HepG2 (cell line): ENCODE measurements around the gene SPRED2. TPM values are rescaled to one million over a fixed set of nuclear protein-coding genes. Genes with fewer than 3 reads are reported as not detected.
A peak's percentile ranks its signal among the peaks of the same experiment; 100 is the strongest.

Experiments
- AGO2 ChIP-seq: fragments of 200-400 bp; formaldehyde crosslinking; optimal IDR thresholded peaks from 2 replicates; pipeline ENCODE3; 2017; ENCODE audit warnings: mild to moderate bottlenecking, low read depth, low read length, moderate library complexity
- CBX1 ChIP-seq: IDR thresholded peaks from one replicate; pipeline ENCODE4 v1.6.1; 2016; ENCODE audit warnings: antibody characterized with exemption, low read depth
- EEA1 ChIP-seq: sonication (generic); formaldehyde crosslinking; IDR thresholded peaks from 2 replicates; pipeline ENCODE4 v1.5.1; 2020; ENCODE audit warnings: mild to moderate bottlenecking, missing genetic modification reagents, borderline replicate concordance
- HCFC1 ChIP-seq: fragments of 150-350 bp; IDR thresholded peaks from 2 replicates; pipeline ENCODE4 v1.6.1; 2014; ENCODE audit warnings: low read depth, low read length
- ZNF546 ChIP-seq: sonication (generic); formaldehyde crosslinking; conservative IDR thresholded peaks from 2 replicates; pipeline ENCODE4 v1.8.1; 2023; ENCODE audit warnings: mild to moderate bottlenecking, missing genetic modification reagents
- ZNF7 ChIP-seq: IDR thresholded peaks from 2 replicates; pipeline ENCODE4 v1.6.1; 2016; ENCODE audit warnings: missing biosample characterization, missing genetic modification reagents
- ZNF792 ChIP-seq: IDR thresholded peaks from 2 replicates; pipeline ENCODE4 v1.6.1; 2016
- polyA plus RNA-seq, 8 experiments: library from polyadenylated mRNA; depleted of rRNA in 3 of 8; stranded (reverse) in 7 of 8; unstranded in 1 of 8; fragments of >200 nt; fragmentation: Illumina TruSeq in 4 of 8; extraction: Trizol in 4 of 8; gene quantifications; 2 replicates each; pipeline versions ENCODE4 v1.2.1 to v1.2.3, GENCODE V29; 2011 to 2016; ENCODE audit warnings: low read depth in 4 of 8, missing spikeins in 1 of 8, mixed read lengths in 1 of 8; ENCODE audit not compliant: insufficient read depth in 1 of 8
- total RNA-seq, 5 experiments: library from RNA; depleted of rRNA; stranded (reverse); fragments of >200 nt; fragmentation: Illumina TruSeq; extraction: Trizol; gene quantifications; 2 replicates each; pipeline ENCODE4 v1.2.3, GENCODE V29; 2016; ENCODE audit warnings: low read depth in 1 of 5
- TF ChIP-seq, protein P1 (sequence below): sonication (generic); formaldehyde crosslinking; IDR thresholded peaks from 2 replicates; pipeline ENCODE4 v1.5.0; 2020; ENCODE audit warnings: missing genetic modification reagents
- TF ChIP-seq, protein P2 (sequence below): sonication (generic); formaldehyde crosslinking; IDR thresholded peaks from one replicate; pipeline ENCODE4 v1.5.1; 2020; ENCODE audit warnings: mild to moderate bottlenecking, missing genetic modification reagents; ENCODE audit errors: not compliant biosample characterization

The SPRED2 gene
- total and polyA plus RNA-seq, 2 of the 13 experiments (the other 11 are each of a cell fraction or from before 2014, with no cell fraction given) = 13.0 to 37.0 TPM

DNA sequence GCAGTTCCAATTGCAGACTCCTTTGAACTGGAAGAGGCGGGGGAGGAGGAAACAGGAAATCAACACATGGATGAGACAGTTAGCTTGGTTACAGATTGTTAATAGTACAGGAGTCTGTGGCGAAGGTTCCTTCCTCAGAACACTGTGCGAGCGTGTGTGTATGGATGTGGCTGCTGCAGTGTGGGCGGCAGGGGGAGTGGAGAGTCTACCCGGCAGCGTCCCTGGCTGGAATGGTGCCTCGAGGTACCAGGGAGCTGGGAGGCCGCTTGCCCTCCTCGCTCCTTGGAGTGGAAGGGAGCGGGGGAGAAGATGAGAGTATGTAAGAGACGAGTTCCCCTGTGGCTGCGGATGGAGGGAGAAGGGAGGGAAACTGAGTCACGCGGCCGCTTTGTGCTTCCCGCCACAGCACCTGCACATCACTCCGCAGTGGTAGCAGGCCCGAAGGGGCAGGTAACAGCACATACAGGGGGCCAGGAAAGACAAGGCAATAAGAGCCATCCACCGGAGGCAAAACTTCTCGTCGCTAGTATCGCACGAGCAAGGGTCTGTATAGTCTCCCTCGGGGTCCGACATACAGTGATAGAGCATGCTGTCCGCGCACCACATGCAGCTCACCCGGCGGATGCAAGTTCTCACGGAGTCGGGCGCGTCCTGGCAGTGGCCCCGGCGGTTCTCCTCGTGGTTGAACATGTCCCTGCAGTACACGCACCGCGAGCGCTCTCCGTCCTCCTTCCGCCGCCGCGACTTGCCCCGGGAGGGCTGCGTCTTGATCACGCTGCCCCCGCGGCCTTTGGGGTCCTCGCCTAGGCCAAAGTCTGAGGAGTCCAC, 119.1 kb downstream of the SPRED2 start (continued):
- TF ChIP-seq AGO2 (peak; percentile 94), EEA1 (CRISPR knock-in tag) (no peak), HCFC1 (no peak), CBX1 (no peak), ZNF7 (no peak), ZNF546 (no peak), ZNF792 (CRISPR knock-in tag) (no peak)
- TF ChIP-seq, protein P1, sequence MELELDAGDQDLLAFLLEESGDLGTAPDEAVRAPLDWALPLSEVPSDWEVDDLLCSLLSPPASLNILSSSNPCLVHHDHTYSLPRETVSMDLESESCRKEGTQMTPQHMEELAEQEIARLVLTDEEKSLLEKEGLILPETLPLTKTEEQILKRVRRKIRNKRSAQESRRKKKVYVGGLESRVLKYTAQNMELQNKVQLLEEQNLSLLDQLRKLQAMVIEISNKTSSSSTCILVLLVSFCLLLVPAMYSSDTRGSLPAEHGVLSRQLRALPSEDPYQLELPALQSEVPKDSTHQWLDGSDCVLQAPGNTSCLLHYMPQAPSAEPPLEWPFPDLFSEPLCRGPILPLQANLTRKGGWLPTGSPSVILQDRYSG = no peak
- TF ChIP-seq, protein P2, sequence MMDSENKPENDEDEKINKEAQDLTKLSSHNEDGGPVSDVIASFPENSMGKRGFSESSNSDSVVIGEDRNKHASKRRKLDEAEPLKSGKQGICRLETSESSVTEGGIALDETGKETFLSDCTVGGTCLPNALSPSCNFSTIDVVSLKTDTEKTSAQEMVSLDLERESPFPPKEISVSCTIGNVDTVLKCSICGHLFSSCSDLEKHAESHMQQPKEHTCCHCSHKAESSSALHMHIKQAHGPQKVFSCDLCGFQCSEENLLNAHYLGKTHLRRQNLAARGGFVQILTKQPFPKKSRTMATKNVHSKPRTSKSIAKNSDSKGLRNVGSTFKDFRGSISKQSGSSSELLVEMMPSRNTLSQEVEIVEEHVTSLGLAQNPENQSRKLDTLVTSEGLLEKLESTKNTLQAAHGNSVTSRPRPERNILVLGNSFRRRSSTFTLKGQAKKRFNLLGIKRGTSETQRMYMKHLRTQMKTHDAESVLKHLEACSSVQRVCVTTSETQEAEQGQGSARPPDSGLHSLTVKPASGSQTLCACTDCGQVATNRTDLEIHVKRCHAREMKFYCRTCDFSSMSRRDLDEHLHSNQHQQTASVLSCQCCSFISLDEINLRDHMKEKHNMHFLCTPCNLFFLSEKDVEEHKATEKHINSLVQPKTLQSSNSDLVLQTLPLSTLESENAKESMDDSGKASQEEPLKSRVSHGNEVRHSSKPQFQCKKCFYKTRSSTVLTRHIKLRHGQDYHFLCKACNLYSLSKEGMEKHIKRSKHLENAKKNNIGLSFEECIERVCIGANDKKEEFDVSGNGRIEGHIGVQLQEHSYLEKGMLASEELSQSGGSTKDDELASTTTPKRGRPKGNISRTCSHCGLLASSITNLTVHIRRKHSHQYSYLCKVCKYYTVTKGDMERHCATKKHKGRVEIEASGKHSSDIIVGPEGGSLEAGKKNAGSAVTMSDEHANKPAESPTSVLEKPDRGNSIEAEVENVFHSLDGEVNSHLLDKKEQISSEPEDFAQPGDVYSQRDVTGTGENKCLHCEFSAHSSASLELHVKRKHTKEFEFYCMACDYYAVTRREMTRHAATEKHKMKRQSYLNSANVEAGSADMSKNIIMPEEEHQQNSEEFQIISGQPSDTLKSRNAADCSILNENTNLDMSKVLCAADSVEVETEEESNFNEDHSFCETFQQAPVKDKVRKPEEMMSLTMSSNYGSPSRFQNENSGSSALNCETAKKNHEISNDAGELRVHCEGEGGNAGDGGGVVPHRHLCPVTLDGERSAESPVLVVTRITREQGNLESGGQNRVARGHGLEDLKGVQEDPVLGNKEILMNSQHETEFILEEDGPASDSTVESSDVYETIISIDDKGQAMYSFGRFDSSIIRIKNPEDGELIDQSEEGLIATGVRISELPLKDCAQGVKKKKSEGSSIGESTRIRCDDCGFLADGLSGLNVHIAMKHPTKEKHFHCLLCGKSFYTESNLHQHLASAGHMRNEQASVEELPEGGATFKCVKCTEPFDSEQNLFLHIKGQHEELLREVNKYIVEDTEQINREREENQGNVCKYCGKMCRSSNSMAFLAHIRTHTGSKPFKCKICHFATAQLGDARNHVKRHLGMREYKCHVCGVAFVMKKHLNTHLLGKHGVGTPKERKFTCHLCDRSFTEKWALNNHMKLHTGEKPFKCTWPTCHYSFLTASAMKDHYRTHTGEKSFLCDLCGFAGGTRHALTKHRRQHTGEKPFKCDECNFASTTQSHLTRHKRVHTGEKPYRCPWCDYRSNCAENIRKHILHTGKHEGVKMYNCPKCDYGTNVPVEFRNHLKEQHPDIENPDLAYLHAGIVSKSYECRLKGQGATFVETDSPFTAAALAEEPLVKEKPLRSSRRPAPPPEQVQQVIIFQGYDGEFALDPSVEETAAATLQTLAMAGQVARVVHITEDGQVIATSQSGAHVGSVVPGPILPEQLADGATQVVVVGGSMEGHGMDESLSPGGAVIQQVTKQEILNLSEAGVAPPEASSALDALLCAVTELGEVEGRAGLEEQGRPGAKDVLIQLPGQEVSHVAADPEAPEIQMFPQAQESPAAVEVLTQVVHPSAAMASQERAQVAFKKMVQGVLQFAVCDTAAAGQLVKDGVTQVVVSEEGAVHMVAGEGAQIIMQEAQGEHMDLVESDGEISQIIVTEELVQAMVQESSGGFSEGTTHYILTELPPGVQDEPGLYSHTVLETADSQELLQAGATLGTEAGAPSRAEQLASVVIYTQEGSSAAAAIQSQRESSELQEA (CRISPR knock-in tag) = no peak
